Esophagus squamous epithelium (tissue), 5 donors: ENCODE data around the gene TECPR1. TPM values are rescaled to one million over a fixed set of nuclear protein-coding genes. Genes with fewer than 3 reads are reported as not detected.

Source experiments
- DNase-seq: peaks from one replicate; lab custom pipeline; 2025; lab: John Stamatoyannopoulos, UW
- H3K27ac ChIP-seq, 4 donors: fragments of 200-600 bp; sonication (generic); one replicate each; pipeline ENCODE4 v1.5.1; 2016 to 2019; ENCODE audit warnings: mild to moderate bottlenecking in 1 of 4
- H3K27me3 ChIP-seq, 4 donors: fragments of 200-600 bp; sonication (generic); 1 replicate in 3 of 4; 2 replicates in 1 of 4; pipeline versions ENCODE4 v1.5.1 to v1.6.0; 2017 to 2021; ENCODE audit warnings: antibody characterized with exemption in 1 of 4
- H3K36me3 ChIP-seq, 3 donors: fragments of 200-600 bp; sonication (generic); one replicate each; pipeline ENCODE4 v1.5.1; 2016 to 2019
- H3K4me1 ChIP-seq, 3 donors: fragments of 200-600 bp; sonication (generic); one replicate each; pipeline ENCODE4 v1.5.1; 2017 to 2019
- H3K4me3 ChIP-seq, 4 donors: fragments of 200-600 bp; sonication (generic); 1 replicate in 3 of 4; 2 replicates in 1 of 4; pipeline ENCODE4 v1.5.1; 2016 to 2019; ENCODE audit warnings: mild to moderate bottlenecking in 2 of 4, moderate library complexity in 1 of 4
- H3K9me3 ChIP-seq, 3 donors: fragments of 200-600 bp; sonication (generic); one replicate each; pipeline ENCODE4 v1.5.1; 2016 to 2019
- POLR2A ChIP-seq, 4 donors: fragments of 450-650 bp; IDR thresholded peaks; one replicate each; pipeline ENCODE4 v1.6.1; 2017; ENCODE audit warnings: antibody characterized with exemption in 4 of 4, mild to moderate bottlenecking in 4 of 4, moderate library complexity in 3 of 4
- WGBS, 2 donors: methylation state at CpG; one replicate each; pipeline ENCODE4 v1.1.5; 2018; 5-methylcytosine and 5-hydroxymethylcytosine counted together
- intact Hi-C: fragments of 100-400 bp; cut with DNase I; formaldehyde crosslinking; loops from one replicate; pipeline ENCODE4 v1.15.0; 2022
- total RNA-seq, 4 donors: library from RNA; depleted of rRNA; stranded (reverse); fragments of >200 nt; gene quantifications; one replicate each; pipeline ENCODE4 v1.1.0, GENCODE V29; 2016
- TF ChIP-seq, protein P1 (sequence below), 6 experiments: fragments of 450-650 bp in 4 of 6; fragments of 200-600 bp in 2 of 6; sonication (generic) in 2 of 6; IDR thresholded peaks; one replicate each; pipeline ENCODE4 v1.5.1; 2016 to 2019; ENCODE audit warnings: antibody characterized with exemption in 6 of 6, mild to moderate bottlenecking in 4 of 6, moderate library complexity in 4 of 6
- donor health status: DM: yes; HTN: yes; CAD: no.

TECPR1 gene
- total RNA-seq, 4 donors from 2014 or later, result 13.4 to 21.5 (median 19.0) TPM

DNA sequence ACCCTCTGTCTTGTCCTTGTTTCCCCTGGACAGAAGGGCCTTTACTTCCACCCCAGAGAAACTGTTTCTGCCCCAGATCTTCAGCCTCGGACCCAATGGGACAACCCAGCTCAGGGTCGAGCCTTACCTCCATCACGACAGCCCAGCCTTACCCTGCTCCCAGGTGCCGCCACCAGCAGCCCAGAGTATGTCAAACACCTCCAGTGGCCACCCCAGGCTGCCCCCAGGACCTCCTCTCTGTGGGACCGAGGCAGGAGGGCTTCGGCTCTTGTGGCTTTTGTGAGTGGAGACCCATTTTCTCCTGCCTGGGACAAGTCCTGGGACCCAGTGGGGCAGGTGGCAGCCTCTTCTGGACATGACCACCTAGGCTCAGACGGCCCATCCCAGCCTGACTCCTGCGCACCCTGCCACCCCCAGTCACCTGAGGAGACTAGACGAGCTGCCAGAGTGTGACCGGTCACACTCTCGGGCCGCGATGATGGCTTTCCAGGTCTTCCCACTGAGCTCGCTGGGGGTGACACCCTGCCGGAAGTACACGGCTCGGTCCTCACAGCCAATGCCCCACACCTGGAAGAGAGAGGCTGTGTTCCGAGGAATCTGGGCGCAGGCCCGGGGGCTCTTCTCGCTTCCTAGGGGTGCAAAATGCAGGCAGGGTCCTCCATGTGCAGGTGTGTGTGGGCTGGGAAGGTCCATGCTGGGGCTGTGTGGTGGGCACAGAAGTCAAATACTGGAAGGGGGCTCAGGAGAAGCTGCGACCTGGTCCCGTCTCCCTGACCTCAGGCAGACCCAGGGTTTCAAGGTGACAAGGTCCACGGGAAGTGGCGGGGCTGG is 15.5 kb downstream of the TECPR1 start:
- Histone ChIP-seq H3K36me3 (peaks cover 10 to 94% (median 11%) of the 10 kb centered on the region in 3 donors), H3K9me3 (no peaks in the 10 kb centered on the region), H3K4me3 (no peak overlapping the region), H3K27ac (no peak overlapping the region), H3K27me3 (no peaks in the 10 kb centered on the region), H3K4me1 (no peaks in the 10 kb centered on the region)
- DNase-seq, result no peak
- WGBS, 2 donors, result 94 to 100% methylated on average over 5 to 6 of the region's 25 CpGs
- intact Hi-C loops, result no loop called here
- TF ChIP-seq POLR2A (IDR thresholded peaks at IDR 0.05), result no peak
- TF ChIP-seq, protein P1, sequence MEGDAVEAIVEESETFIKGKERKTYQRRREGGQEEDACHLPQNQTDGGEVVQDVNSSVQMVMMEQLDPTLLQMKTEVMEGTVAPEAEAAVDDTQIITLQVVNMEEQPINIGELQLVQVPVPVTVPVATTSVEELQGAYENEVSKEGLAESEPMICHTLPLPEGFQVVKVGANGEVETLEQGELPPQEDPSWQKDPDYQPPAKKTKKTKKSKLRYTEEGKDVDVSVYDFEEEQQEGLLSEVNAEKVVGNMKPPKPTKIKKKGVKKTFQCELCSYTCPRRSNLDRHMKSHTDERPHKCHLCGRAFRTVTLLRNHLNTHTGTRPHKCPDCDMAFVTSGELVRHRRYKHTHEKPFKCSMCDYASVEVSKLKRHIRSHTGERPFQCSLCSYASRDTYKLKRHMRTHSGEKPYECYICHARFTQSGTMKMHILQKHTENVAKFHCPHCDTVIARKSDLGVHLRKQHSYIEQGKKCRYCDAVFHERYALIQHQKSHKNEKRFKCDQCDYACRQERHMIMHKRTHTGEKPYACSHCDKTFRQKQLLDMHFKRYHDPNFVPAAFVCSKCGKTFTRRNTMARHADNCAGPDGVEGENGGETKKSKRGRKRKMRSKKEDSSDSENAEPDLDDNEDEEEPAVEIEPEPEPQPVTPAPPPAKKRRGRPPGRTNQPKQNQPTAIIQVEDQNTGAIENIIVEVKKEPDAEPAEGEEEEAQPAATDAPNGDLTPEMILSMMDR (IDR thresholded peaks at IDR 0.05), result no peak

DNA sequence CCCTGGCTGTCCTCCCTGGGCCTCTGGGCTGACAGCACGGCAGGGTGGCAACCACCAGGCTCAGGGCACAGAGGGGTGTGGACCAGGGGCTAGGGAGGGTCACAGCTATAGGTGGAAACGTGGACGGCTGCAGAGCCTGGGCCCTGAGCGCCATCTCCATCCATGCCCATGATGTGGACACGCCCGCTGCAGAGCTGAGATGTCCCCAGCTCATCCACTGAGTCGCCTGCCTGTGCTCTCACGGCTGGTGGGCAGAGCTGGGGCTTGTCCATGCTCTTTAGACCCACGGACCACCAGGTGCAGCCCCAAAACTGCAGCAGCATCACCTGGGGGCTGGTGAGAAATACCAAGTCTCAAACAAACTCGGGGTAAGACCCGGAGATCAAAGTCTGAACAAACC is 16.1 kb downstream of the TECPR1 start:
- peaks cover 10 to 92% (median 11%) of the 10 kb centered on the region in 3 donors for H3K36me3 ChIP-seq
- no peak for DNase-seq

DNA sequence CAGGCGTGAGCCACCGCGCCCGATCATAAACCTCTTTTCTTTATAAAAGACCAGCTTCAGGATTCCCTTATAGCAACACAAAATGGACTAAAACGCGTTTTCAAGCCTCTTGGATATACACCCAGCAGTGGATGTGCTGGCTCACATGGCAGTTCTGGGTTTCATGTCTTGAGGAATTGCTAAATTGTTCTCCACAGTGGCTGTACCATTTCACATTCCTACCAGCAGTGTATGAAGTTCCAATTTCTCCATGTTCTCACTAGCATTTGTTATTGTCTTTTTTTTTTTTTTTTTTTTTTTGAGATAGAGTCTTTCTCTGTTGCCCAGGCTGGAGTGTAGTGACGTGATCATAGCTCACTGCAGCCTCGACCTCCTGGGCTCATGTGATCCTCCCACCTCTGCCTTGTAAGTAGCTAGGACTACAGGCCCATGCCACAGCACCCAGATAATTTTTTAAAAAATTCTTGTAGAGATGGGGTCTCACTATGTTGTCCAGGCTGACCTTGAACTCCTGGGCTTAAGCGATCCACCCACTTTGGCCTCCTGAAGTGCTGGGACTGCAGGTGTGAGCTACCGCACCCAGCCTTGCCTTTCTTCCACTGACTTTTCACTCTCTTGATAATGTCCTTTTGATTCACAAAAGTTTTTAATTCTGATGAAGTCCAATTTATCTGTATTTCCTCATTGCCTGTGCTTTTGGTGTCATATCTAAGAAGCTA is 17.4 kb downstream of the TECPR1 start:
- H3K36me3 ChIP-seq, result peaks cover 10 to 91% (median 11%) of the 10 kb centered on the region in 3 donors
- TF ChIP-seq, protein P1 (IDR thresholded peaks at IDR 0.05), result no peak
- TF ChIP-seq POLR2A (IDR thresholded peaks at IDR 0.05), result no peak

More for the DNA sequence above, 16.1 kb downstream of the TECPR1 start:
- TF ChIP-seq POLR2A (IDR thresholded peaks at IDR 0.05), result no peak
- TF ChIP-seq, protein P1 (IDR thresholded peaks at IDR 0.05), result no peak
- Histone ChIP-seq H3K4me1 (no peaks in the 10 kb centered on the region), H3K9me3 (no peaks in the 10 kb centered on the region), H3K27ac (no peak overlapping the region), H3K27me3 (no peaks in the 10 kb centered on the region), H3K4me3 (no peak overlapping the region)
- intact Hi-C loops, result no loop called here
- WGBS, 2 donors, result 92 to 96% methylated on average over 5 to 9 of the region's 11 CpGs

DNA sequence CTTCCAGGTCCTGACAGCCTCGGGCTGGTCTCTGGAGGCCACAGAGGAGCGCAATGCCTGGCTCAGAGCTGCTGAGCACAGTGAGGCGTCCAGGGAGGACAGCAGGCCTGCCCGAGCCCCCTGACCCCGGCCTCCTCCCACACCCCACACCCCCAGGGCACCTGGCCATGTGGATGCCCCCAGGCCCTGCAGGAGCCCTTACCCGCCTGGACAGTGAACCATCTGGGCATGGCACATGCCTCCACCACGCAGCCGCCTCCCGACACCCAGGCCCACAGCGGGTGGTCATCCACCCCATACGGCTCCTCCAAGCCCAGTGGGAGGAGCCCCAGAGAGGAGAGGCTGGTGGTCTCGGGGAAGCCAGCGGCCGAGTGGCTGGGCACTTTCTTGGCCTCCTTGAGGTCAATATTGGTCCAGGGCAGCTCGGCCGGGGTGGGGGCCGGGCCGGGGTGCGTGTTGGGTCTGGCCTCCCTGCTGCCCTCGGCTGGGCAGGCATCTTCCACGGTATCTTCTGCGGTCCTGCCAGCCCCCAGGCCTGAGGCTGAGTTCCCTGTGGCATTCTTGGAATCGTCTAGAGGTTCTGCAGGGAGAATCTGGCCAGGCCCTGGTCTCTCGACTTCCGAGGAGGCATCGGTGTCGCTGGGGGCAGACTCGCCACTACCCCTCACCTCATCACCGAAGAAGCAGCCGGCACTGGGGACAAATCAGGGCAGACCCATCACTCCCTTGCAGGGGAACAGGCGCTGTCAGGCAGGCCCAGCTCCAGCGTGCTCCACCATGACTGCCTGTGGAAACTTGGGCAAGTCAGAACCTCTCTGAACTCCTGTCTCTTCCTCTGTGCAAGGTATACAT is 18.6 kb downstream of the TECPR1 start:
- Histone ChIP-seq H3K27me3 (no peaks in the 10 kb centered on the region), H3K27ac (no peak overlapping the region), H3K4me3 (no peak overlapping the region), H3K4me1 (no peaks in the 10 kb centered on the region), H3K36me3 (peaks cover 5 to 90% (median 10%) of the 10 kb centered on the region in 3 donors), H3K9me3 (no peaks in the 10 kb centered on the region)
- intact Hi-C loops, result no loop called here
- WGBS, 2 donors, result 92 to 100% methylated on average over 5 of the region's 32 CpGs
- TF ChIP-seq, protein P1 (IDR thresholded peaks at IDR 0.05), result no peak
- no peak for TF ChIP-seq POLR2A (IDR thresholded peaks at IDR 0.05)
- no peak for DNase-seq

More for the DNA sequence above, 17.4 kb downstream of the TECPR1 start:
- Histone ChIP-seq H3K9me3 (no peaks in the 10 kb centered on the region), H3K4me3 (no peak overlapping the region), H3K27me3 (no peaks in the 10 kb centered on the region), H3K27ac (no peak overlapping the region), H3K4me1 (no peaks in the 10 kb centered on the region)
- WGBS, 2 donors, result 91 to 92% methylated on average over 10 of the region's 10 CpGs
- intact Hi-C loops, result no loop called here
- no peak for DNase-seq
